ENCODE data around the gene ANKRD24. TPM values are rescaled to one million over a fixed set of nuclear protein-coding genes. Genes with fewer than 3 reads are reported as not detected.

Gene ANKRD24
- total RNA-seq, 1 donor from 2014 or later: 0.15 TPM

- Histone ChIP-seq H4K20me1 (ENCODE audit: low read depth) (no peaks in the 10 kb centered on the region), H2AFZ (replicated peaks) (peak within 1 kb of the TSS; percentile 91), H3K4me2 (peak within 1 kb of the TSS; percentile 77), H3K9me3 (ENCODE audit: low read depth) (no peaks in the 10 kb centered on the region), H3K4me3 (peak within 1 kb of the TSS; percentile 77), H3K4me1 (no peaks in the 10 kb centered on the region), H3K27ac (peak within 1 kb of the TSS; percentile 95), H3K9ac (peak within 1 kb of the TSS; percentile 81), H3F3A (ENCODE audit: low read depth) (peaks cover 22% of the 10 kb centered on the region), H3K27me3 (no peaks in the 10 kb centered on the region), H3K79me2 (ENCODE audit: low read depth) (peaks cover 10% of the 10 kb centered on the region), H3K36me3 (no peaks in the 10 kb centered on the region)
- Mint-ChIP-seq H3K36me3 (peaks cover 19% of the 10 kb centered on the region), H3K27ac (peak within 1 kb of the TSS; percentile 98), H3K4me3 (peak within 1 kb of the TSS; percentile 99), H3K9me3 (peaks cover 4% of the 10 kb centered on the region), H3K4me1 (peaks cover 7% of the 10 kb centered on the region), H3K27me3 (ENCODE audit: insufficient read depth, low read depth) (peaks cover 5% of the 10 kb centered on the region)
- DNase-seq (ENCODE audit: low spot score): peak; percentile 100
- TF ChIP-seq EZH2phosphoT487 (IDR thresholded peaks at IDR 0.05) (no peak), EZH2 (IDR thresholded peaks at IDR 0.05) (no peak), CTCF (IDR thresholded peaks at IDR 0.05) (peak; percentile 74)
These were observed 64.5 kb downstream of the ANKRD24 start, which contains the start of gene YJU2 for GRCh38 chr19:4246767-4247593. Gene YJU2, plus strand, starts transcription at chr19:4247080. Its CDS starts 67 bp downstream, at chr19:4247147.

GRCh38 chr19:4256563-4256962, 74.1 kb downstream of the ANKRD24 start:
- no peak for DNase-seq (ENCODE audit: low spot score)
- TF ChIP-seq CTCF (IDR thresholded peaks at IDR 0.05) (no peak), EZH2 (IDR thresholded peaks at IDR 0.05) (no peak), EZH2phosphoT487 (IDR thresholded peaks at IDR 0.05) (no peak)
- Histone ChIP-seq H3K4me1 (no peaks in the 10 kb centered on the region), H3K9ac (no peak overlapping the region), H3K4me2 (no peak overlapping the region), H3K27ac (no peak overlapping the region), H3K4me3 (no peak overlapping the region), H3F3A (ENCODE audit: low read depth) (no peaks in the 10 kb centered on the region), H4K20me1 (ENCODE audit: low read depth) (no peaks in the 10 kb centered on the region), H2AFZ (replicated peaks) (no peak overlapping the region), H3K36me3 (peaks cover 6% of the 10 kb centered on the region), H3K27me3 (no peaks in the 10 kb centered on the region), H3K9me3 (ENCODE audit: low read depth) (no peaks in the 10 kb centered on the region), H3K79me2 (ENCODE audit: low read depth) (no peaks in the 10 kb centered on the region)
- Mint-ChIP-seq H3K36me3 (peaks cover 36% of the 10 kb centered on the region), H3K27me3 (ENCODE audit: insufficient read depth, low read depth) (peaks cover 5% of the 10 kb centered on the region), H3K4me1 (no peaks in the 10 kb centered on the region), H3K9me3 (peaks cover 10% of the 10 kb centered on the region), H3K27ac (no peak overlapping the region), H3K4me3 (no peak overlapping the region)

GRCh38 chr19:4257025-4257424, 74.5 kb downstream of the ANKRD24 start:
- Histone ChIP-seq H4K20me1 (ENCODE audit: low read depth) (no peaks in the 10 kb centered on the region), H2AFZ (replicated peaks) (no peak overlapping the region), H3K79me2 (ENCODE audit: low read depth) (no peaks in the 10 kb centered on the region), H3K27me3 (no peaks in the 10 kb centered on the region), H3K9me3 (ENCODE audit: low read depth) (no peaks in the 10 kb centered on the region), H3K4me2 (no peak overlapping the region), H3K27ac (no peak overlapping the region), H3K4me3 (no peak overlapping the region), H3K4me1 (no peaks in the 10 kb centered on the region), H3K9ac (no peak overlapping the region), H3F3A (ENCODE audit: low read depth) (no peaks in the 10 kb centered on the region), H3K36me3 (peaks cover 6% of the 10 kb centered on the region)
- Mint-ChIP-seq H3K4me3 (no peak overlapping the region), H3K4me1 (no peaks in the 10 kb centered on the region), H3K27me3 (ENCODE audit: insufficient read depth, low read depth) (peaks cover 4% of the 10 kb centered on the region), H3K9me3 (peaks cover 10% of the 10 kb centered on the region), H3K36me3 (peaks cover 34% of the 10 kb centered on the region), H3K27ac (no peak overlapping the region)
- no peak for TF ChIP-seq EZH2phosphoT487 (IDR thresholded peaks at IDR 0.05)
- no peak for TF ChIP-seq CTCF (IDR thresholded peaks at IDR 0.05)
- TF ChIP-seq EZH2 (IDR thresholded peaks at IDR 0.05): no peak
- DNase-seq (ENCODE audit: low spot score): no peak

Data from neural progenitor cell (in vitro differentiated cells).